ENCODE data around the gene MAPK14.

GRCh38 chr6:36066817-36067216, 39.2 kb downstream of the MAPK14 start:
- no peak for TF ChIP-seq HOMEZ (CRISPR knock-in tag; IDR thresholded peaks at IDR 0.05)
- TF ChIP-seq ZNF274 (IDR thresholded peaks at IDR 0.05; ENCODE audit: borderline replicate concordance, low read depth, low read length) = no peak
- TF ChIP-seq CTCF (IDR thresholded peaks at IDR 0.05 in 2 of 3, conservative IDR thresholded peaks at IDR 0.05 in 1 of 3; ENCODE audit: insufficient read depth in 2 of 3, low read depth in 1 of 3, low read length in 3 of 3) = no peak
- TF ChIP-seq ERF (CRISPR knock-in tag; IDR thresholded peaks at IDR 0.05) = no peak
